CD14-positive monocyte (primary cell): ENCODE results near the gene ATP6AP2. TPM values are rescaled to one million over a fixed set of nuclear protein-coding genes. Genes with fewer than 3 reads are reported as not detected.
"Not testable (repeated sequence)": the region's sequence is repeated elsewhere in the genome, so short reads cannot be mapped to it uniquely, and the experiment has no call there.

Experiments used
- DNase-seq, 3 donors: peaks; one replicate each; pipeline ENCODE4 v3.0.0-alpha.2; 2011 to 2022
- H2AFZ ChIP-seq: 2 replicates; pipeline ENCODE4 v1.6.0; 2012; ENCODE audit warnings: mild to moderate bottlenecking, low read depth, low read length, inconsistent platforms; ENCODE audit not compliant: insufficient read depth, poor library complexity, severe bottlenecking
- H3K27ac ChIP-seq, 2 donors: 1 replicate in 1 of 2; 2 replicates in 1 of 2; pipeline ENCODE4 v1.5.1; 2012 to 2013; ENCODE audit warnings: low read length in 2 of 2, control low read depth in 1 of 2, inconsistent platforms in 1 of 2, low read depth in 1 of 2, mild to moderate bottlenecking in 1 of 2
- H3K27me3 ChIP-seq, 2 donors: one replicate each; pipeline versions ENCODE4 v1.6.0 to v1.6.1; 2011 to 2013; ENCODE audit warnings: low read length in 2 of 2; ENCODE audit not compliant: control insufficient read depth in 2 of 2, insufficient read depth in 2 of 2
- H3K36me3 ChIP-seq, 2 donors: replicated peaks in 1 of 2; 1 replicate in 1 of 2; 2 replicates in 1 of 2; pipeline versions ENCODE4 v1.5.1 to v1.6.1; 2012 to 2013; ENCODE audit warnings: low read length in 2 of 2, control low read depth in 1 of 2, inconsistent platforms in 1 of 2, mild to moderate bottlenecking in 1 of 2; ENCODE audit not compliant: insufficient read depth in 2 of 2, control insufficient read depth in 1 of 2
- H3K4me1 ChIP-seq, 2 donors: 1 replicate in 1 of 2; 2 replicates in 1 of 2; pipeline versions ENCODE4 v1.5.1 to v1.6.1; 2012 to 2013; ENCODE audit warnings: low read length in 2 of 2, control low read depth in 1 of 2, inconsistent platforms in 1 of 2, mild to moderate bottlenecking in 1 of 2, moderate library complexity in 1 of 2; ENCODE audit not compliant: insufficient read depth in 2 of 2, control insufficient read depth in 1 of 2
- H3K4me2 ChIP-seq: replicated peaks from 2 replicates; pipeline ENCODE3; 2012; ENCODE audit warnings: low read length, moderate library complexity, mild to moderate bottlenecking; ENCODE audit not compliant: poor library complexity, severe bottlenecking; ENCODE audit errors: extremely low read depth
- H3K4me3 ChIP-seq, 3 experiments: fragments of 200-600 bp in 1 of 3; sonication (generic) in 1 of 3; replicated peaks in 1 of 3; 1 replicate in 2 of 3; 2 replicates in 1 of 3; pipeline ENCODE4 v1.5.1; 2011 to 2013; ENCODE audit warnings: low read length in 3 of 3, mild to moderate bottlenecking in 3 of 3, control low read depth in 2 of 3, low read depth in 2 of 3, inconsistent platforms in 1 of 3, moderate library complexity in 1 of 3
- H3K79me2 ChIP-seq: 2 replicates; pipeline ENCODE4 v1.6.0; 2012; ENCODE audit warnings: mild to moderate bottlenecking, control low read depth, inconsistent platforms, low read length, moderate library complexity; ENCODE audit not compliant: insufficient read depth
- H3K9ac ChIP-seq: 2 replicates; pipeline ENCODE4 v1.6.0; 2017; ENCODE audit warnings: low read length, mild to moderate bottlenecking; ENCODE audit not compliant: insufficient read depth, poor library complexity, severe bottlenecking
- H3K9me3 ChIP-seq, 2 donors: replicated peaks in 1 of 2; 1 replicate in 1 of 2; 2 replicates in 1 of 2; pipeline versions ENCODE4 v1.5.1 to v1.6.1; 2012 to 2013; ENCODE audit warnings: low read length in 2 of 2, control low read depth in 1 of 2; ENCODE audit not compliant: control insufficient read depth in 1 of 2, insufficient read depth in 1 of 2
- H4K20me1 ChIP-seq: 2 replicates; pipeline ENCODE4 v1.6.0; 2012; ENCODE audit warnings: mild to moderate bottlenecking, low read length, control low read depth, moderate library complexity; ENCODE audit not compliant: insufficient read depth
- H3K27ac Mint-ChIP-seq, 7 donors: one replicate each; pipeline ENCODE4 v1.8.0; 2020; ENCODE audit warnings: mild to moderate bottlenecking in 7 of 7, mixed read lengths in 7 of 7, moderate library complexity in 6 of 7, inconsistent platforms in 2 of 7
- H3K27me3 Mint-ChIP-seq, 3 donors: one replicate each; pipeline ENCODE4 v1.8.0; 2021 to 2022; ENCODE audit warnings: low read depth in 3 of 3, mild to moderate bottlenecking in 3 of 3, mixed read lengths in 3 of 3, moderate library complexity in 3 of 3, inconsistent platforms in 1 of 3
- H3K36me3 Mint-ChIP-seq, 2 donors: one replicate each; pipeline ENCODE4 v1.8.0; 2020; ENCODE audit warnings: mixed read lengths in 2 of 2, inconsistent platforms in 1 of 2, mild to moderate bottlenecking in 1 of 2
- H3K4me1 Mint-ChIP-seq: one replicate; pipeline ENCODE4 v1.8.0; 2020; ENCODE audit warnings: mild to moderate bottlenecking, mixed read lengths
- H3K4me3 Mint-ChIP-seq, 2 donors: one replicate each; pipeline ENCODE4 v1.8.0; 2020; ENCODE audit warnings: mild to moderate bottlenecking in 2 of 2, mixed read lengths in 2 of 2, moderate library complexity in 1 of 2
- H3K9me3 Mint-ChIP-seq, 7 donors: one replicate each; pipeline ENCODE4 v1.8.0; 2020 to 2022; ENCODE audit warnings: mixed read lengths in 7 of 7, mild to moderate bottlenecking in 6 of 7, moderate library complexity in 6 of 7, inconsistent platforms in 2 of 7
- WGBS: methylation state at CpG from one replicate; pipeline ENCODE4 v1.1.5; 2013; ENCODE audit warnings: missing lambda C conversion rate; ENCODE audit not compliant: insufficient coverage; 5-methylcytosine and 5-hydroxymethylcytosine counted together
- intact Hi-C, 2 donors: fragments of 100-400 bp; cut with micrococcal nuclease; formaldehyde crosslinking; loops; one replicate each; pipeline versions ENCODE4 v1.15.0 to v1.15.1; 2023
- polyA plus RNA-seq, 3 donors: library from polyadenylated mRNA; depleted of rRNA in 1 of 3; unstranded in 2 of 3; stranded (reverse) in 1 of 3; fragments of 300-500 nt in 2 of 3; fragments of >200 nt in 1 of 3; fragmentation: Illumina TruSeq in 2 of 3; gene quantifications; 1 replicate in 2 of 3; 2 replicates in 1 of 3; pipeline ENCODE4 v1.2.3, GENCODE V29; 2012 to 2021
- TF ChIP-seq, protein P1 (sequence below): fragments of 200-600 bp; IDR thresholded peaks from one replicate; pipeline ENCODE4 v1.8.0; 2022; ENCODE audit warnings: antibody characterized with exemption, mild to moderate bottlenecking

Gene ATP6AP2
- polyA plus RNA-seq, 3 donors: 332 to 497 (median 430) TPM

DNA sequence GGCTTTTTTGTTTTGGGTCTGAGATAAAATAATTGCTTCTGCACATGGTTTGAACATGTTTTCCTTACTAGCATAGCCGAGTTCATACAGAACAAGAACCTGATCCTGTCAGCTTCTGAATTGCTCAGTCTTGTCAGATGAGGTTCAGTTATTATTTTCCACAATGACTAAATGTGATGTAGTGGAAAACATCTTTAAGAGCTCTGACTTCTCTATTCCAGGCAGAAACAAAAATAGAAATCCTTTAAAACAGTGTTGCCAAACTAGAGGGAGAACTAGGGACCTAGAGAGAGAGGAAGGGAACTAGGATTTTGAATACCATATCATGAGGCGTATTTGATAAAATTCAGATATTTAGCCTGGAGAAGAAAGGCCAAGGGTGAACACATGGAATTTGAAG, 2.0 kb downstream of the ATP6AP2 start:
- peaks cover 0 to 42% of the 10 kb centered on the region in 2 donors for H3K27me3 ChIP-seq
- peak overlapping the region in 1 of 3 experiments; percentile 82 for H3K4me3 ChIP-seq
- TF ChIP-seq, protein P1, sequence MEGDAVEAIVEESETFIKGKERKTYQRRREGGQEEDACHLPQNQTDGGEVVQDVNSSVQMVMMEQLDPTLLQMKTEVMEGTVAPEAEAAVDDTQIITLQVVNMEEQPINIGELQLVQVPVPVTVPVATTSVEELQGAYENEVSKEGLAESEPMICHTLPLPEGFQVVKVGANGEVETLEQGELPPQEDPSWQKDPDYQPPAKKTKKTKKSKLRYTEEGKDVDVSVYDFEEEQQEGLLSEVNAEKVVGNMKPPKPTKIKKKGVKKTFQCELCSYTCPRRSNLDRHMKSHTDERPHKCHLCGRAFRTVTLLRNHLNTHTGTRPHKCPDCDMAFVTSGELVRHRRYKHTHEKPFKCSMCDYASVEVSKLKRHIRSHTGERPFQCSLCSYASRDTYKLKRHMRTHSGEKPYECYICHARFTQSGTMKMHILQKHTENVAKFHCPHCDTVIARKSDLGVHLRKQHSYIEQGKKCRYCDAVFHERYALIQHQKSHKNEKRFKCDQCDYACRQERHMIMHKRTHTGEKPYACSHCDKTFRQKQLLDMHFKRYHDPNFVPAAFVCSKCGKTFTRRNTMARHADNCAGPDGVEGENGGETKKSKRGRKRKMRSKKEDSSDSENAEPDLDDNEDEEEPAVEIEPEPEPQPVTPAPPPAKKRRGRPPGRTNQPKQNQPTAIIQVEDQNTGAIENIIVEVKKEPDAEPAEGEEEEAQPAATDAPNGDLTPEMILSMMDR: no peak
- no peak overlapping the region for H3K9ac ChIP-seq
- Mint-ChIP-seq H3K4me1 (peaks cover 45% of the 10 kb centered on the region), H3K4me3 (peak overlapping the region; percentile 16 to 39), H3K36me3 (peaks cover 0 to 6% of the 10 kb centered on the region in 2 donors), H3K27me3 (peaks cover 0 to 51% (median 0%) of the 10 kb centered on the region in 3 donors), H3K27ac (peak overlapping the region; percentile 88 to 96 (median 93)), H3K9me3 (peaks cover 0 to 20% (median 0%) of the 10 kb centered on the region in 7 donors)
- intact Hi-C loops: loop anchor here (5.0 to 10.0 kb wide), 2 partner anchors 59 to 62 kb away; partner anchors contain the start of gene CXorf38 (in 1 of the 2)
- peak in 1 of 3 donors; percentile 28 for DNase-seq
- no peaks in the 10 kb centered on the region for H3K9me3 ChIP-seq
- WGBS: no CpG with 5 or more reads among the region's 2 CpGs
- H3K36me3 ChIP-seq: no peaks in the 10 kb centered on the region
- H3K27ac ChIP-seq: peak overlapping the region in 1 of 2 donors; percentile 92
- no peak overlapping the region for H2AFZ ChIP-seq
- H3K4me2 ChIP-seq: peak overlapping the region; percentile 70
- H3K4me1 ChIP-seq: peaks cover 46 to 53% of the 10 kb centered on the region in 2 donors
- peaks cover 57% of the 10 kb centered on the region for H4K20me1 ChIP-seq
- H3K79me2 ChIP-seq: peaks cover 71% of the 10 kb centered on the region

- H4K20me1 ChIP-seq: peaks cover 88% of the 10 kb centered on the region
- not testable (repeated sequence) for H3K27ac ChIP-seq, H3K9me3 Mint-ChIP-seq, H3K9ac ChIP-seq, H3K4me2 ChIP-seq, DNase-seq, H3K4me3 Mint-ChIP-seq, H2AFZ ChIP-seq, H3K9me3 ChIP-seq, H3K4me3 ChIP-seq
- peaks cover 28 to 44% of the 10 kb centered on the region in 2 donors for H3K36me3 Mint-ChIP-seq
- H3K4me1 ChIP-seq: peaks cover 10 to 11% of the 10 kb centered on the region in 2 donors
- peaks cover 0 to 42% of the 10 kb centered on the region in 2 donors for H3K27me3 ChIP-seq
- WGBS: no CpG with 5 or more reads among the region's 1 CpG
- peak overlapping the region in 1 of 7 donors; percentile 30 for H3K27ac Mint-ChIP-seq
- H3K4me1 Mint-ChIP-seq: peaks cover 19% of the 10 kb centered on the region
- H3K79me2 ChIP-seq: peaks cover 66% of the 10 kb centered on the region
- H3K36me3 ChIP-seq: peaks cover 33 to 42% of the 10 kb centered on the region in 2 donors
- H3K27me3 Mint-ChIP-seq: peaks cover 0 to 52% (median 0%) of the 10 kb centered on the region in 3 donors
- intact Hi-C loops: loop anchor here (5.0 to 10.0 kb wide), 2 partner anchors 45 to 57 kb away; partner anchors contain the start of gene CXorf38 (in 1 of the 2)
Measured at GRCh38 chrX:40587623-40588022, 6.9 kb downstream of the ATP6AP2 start.

GRCh38 chrX:40589616-40590321, 9.0 kb downstream of the ATP6AP2 start:
- peaks cover 0 to 49% (median 0%) of the 10 kb centered on the region in 3 donors for H3K27me3 Mint-ChIP-seq
- H3K27ac ChIP-seq: not testable (repeated sequence)

More at GRCh38 chrX:40589616-40590321, 9.0 kb downstream of the ATP6AP2 start:
- H3K9me3 ChIP-seq, H2AFZ ChIP-seq, H3K4me3 ChIP-seq, H3K4me1 Mint-ChIP-seq, H3K4me2 ChIP-seq, DNase-seq, H3K9ac ChIP-seq, H3K9me3 Mint-ChIP-seq, H3K4me1 ChIP-seq, H3K4me3 Mint-ChIP-seq: not testable (repeated sequence)
- intact Hi-C loops: loop anchor here (5.0 to 10.0 kb wide), 2 partner anchors 47 to 55 kb away; partner anchors contain the start of gene CXorf38 (in 1 of the 2)
- Histone ChIP-seq H3K27me3 (peaks cover 0 to 34% of the 10 kb centered on the region in 2 donors), H4K20me1 (peaks cover 76% of the 10 kb centered on the region), H3K79me2 (peaks cover 44% of the 10 kb centered on the region), H3K36me3 (peaks cover 46 to 61% of the 10 kb centered on the region in 2 donors)
- Mint-ChIP-seq H3K27ac (peak overlapping the region in 2 of 7 donors; percentile 42 to 78), H3K36me3 (peaks cover 39 to 62% of the 10 kb centered on the region in 2 donors)
- WGBS: 100% methylated on average over 1 of the region's 6 CpGs
